CD4-positive, alpha-beta memory T cell (primary cell): ENCODE results near the gene DAAM1. TPM values are rescaled to one million over a fixed set of nuclear protein-coding genes. Genes with fewer than 3 reads are reported as not detected.
A peak's percentile ranks its signal among the peaks of the same experiment; 100 is the strongest.

ENCODE experiments used
- CTCF ChIA-PET: fragments of 350-600 bp; sonication (Branson Sonifier 250); formaldehyde crosslinking; loops from one replicate; lab custom pipeline; 2021; ENCODE audit warnings: inconsistent platforms; ENCODE audit not compliant: partially characterized antibody; lab: Charles Lee
- POLR2A ChIA-PET: fragments of 350-600 bp; sonication (Branson Sonifier 250); formaldehyde crosslinking; loops from one replicate; lab custom pipeline; 2021; ENCODE audit not compliant: partially characterized antibody; lab: Charles Lee
- DNase-seq, 5 donors: peaks; one replicate each; pipeline versions ENCODE4 v3.0.0 to v3.0.0-alpha.2; 2020 to 2022; ENCODE audit warnings: mixed read lengths in 1 of 5
- H3K27ac ChIP-seq: one replicate; pipeline ENCODE4 v1.7.0; 2013; ENCODE audit warnings: low read depth, low read length
- H3K27me3 ChIP-seq: 2 replicates; pipeline ENCODE4 v1.7.0; 2013; ENCODE audit warnings: mild to moderate bottlenecking, low read length, moderate library complexity; ENCODE audit not compliant: insufficient read depth
- H3K36me3 ChIP-seq: 2 replicates; pipeline ENCODE4 v1.7.0; 2013; ENCODE audit warnings: mild to moderate bottlenecking, low read length, moderate library complexity; ENCODE audit not compliant: insufficient read depth
- H3K4me1 ChIP-seq: 2 replicates; pipeline ENCODE4 v1.7.0; 2013; ENCODE audit warnings: mild to moderate bottlenecking, low read length, moderate library complexity; ENCODE audit not compliant: insufficient read depth
- H3K4me3 ChIP-seq, 2 donors: one replicate each; pipeline ENCODE4 v1.7.0; 2013; ENCODE audit warnings: low read length in 2 of 2, mild to moderate bottlenecking in 1 of 2
- H3K9me3 ChIP-seq, 2 donors: one replicate each; pipeline ENCODE4 v1.7.0; 2013; ENCODE audit warnings: low read length in 2 of 2, control low read depth in 1 of 2; ENCODE audit not compliant: control insufficient read depth in 1 of 2
- H3K27ac Mint-ChIP-seq, 7 donors: one replicate each; pipeline ENCODE4 v1.8.0; 2020 to 2021; ENCODE audit warnings: mixed read lengths in 7 of 7, mild to moderate bottlenecking in 6 of 7, inconsistent platforms in 3 of 7, moderate library complexity in 3 of 7
- H3K27me3 Mint-ChIP-seq, 2 donors: one replicate each; pipeline ENCODE4 v1.8.0; 2020 to 2021; ENCODE audit warnings: mixed read lengths in 2 of 2
- H3K36me3 Mint-ChIP-seq, 2 donors: one replicate each; pipeline ENCODE4 v1.8.0; 2020 to 2021; ENCODE audit warnings: mixed read lengths in 2 of 2, inconsistent platforms in 1 of 2, mild to moderate bottlenecking in 1 of 2
- H3K4me1 Mint-ChIP-seq, 4 donors: one replicate each; pipeline ENCODE4 v1.8.0; 2020 to 2021; ENCODE audit warnings: mixed read lengths in 4 of 4, mild to moderate bottlenecking in 1 of 4
- H3K4me3 Mint-ChIP-seq, 8 donors: one replicate each; pipeline ENCODE4 v1.8.0; 2020 to 2021; ENCODE audit warnings: mixed read lengths in 8 of 8, mild to moderate bottlenecking in 7 of 8, moderate library complexity in 6 of 8, inconsistent platforms in 3 of 8
- H3K9me3 Mint-ChIP-seq, 8 donors: one replicate each; pipeline ENCODE4 v1.8.0; 2020 to 2021; ENCODE audit warnings: mixed read lengths in 8 of 8, mild to moderate bottlenecking in 5 of 8, inconsistent platforms in 3 of 8, moderate library complexity in 1 of 8
- intact Hi-C: fragments of 100-400 bp; cut with micrococcal nuclease; formaldehyde crosslinking; loops from one replicate; pipeline ENCODE4 v1.15.1; 2023
- polyA plus RNA-seq, 2 donors: library from polyadenylated mRNA; unstranded; fragments of 300-500 nt; fragmentation: Illumina TruSeq; gene quantifications; one replicate each; pipeline ENCODE4 v1.2.3, GENCODE V29; 2021
- total RNA-seq, 2 experiments: library from RNA; stranded (reverse); gene quantifications; one replicate each; pipeline ENCODE4 v1.2.3, GENCODE V29; 2021

DAAM1 gene
- total and polyA plus RNA-seq, 4 experiments from 2014 or later, result 5.4 to 25.6 (median 20.0) TPM

GRCh38 chr14:59204305-59204704 lies 15.8 kb downstream of the DAAM1 start:
- Histone ChIP-seq H3K36me3 (no peaks in the 10 kb centered on the region), H3K27me3 (no peaks in the 10 kb centered on the region), H3K4me3 (no peak overlapping the region), H3K9me3 (no peaks in the 10 kb centered on the region), H3K27ac (no peak overlapping the region), H3K4me1 (no peaks in the 10 kb centered on the region)
- CTCF ChIA-PET, result no interaction called here
- Mint-ChIP-seq H3K4me1 (peaks cover 4 to 18% (median 8%) of the 10 kb centered on the region in 4 donors), H3K27ac (no peak overlapping the region), H3K9me3 (no peaks in the 10 kb centered on the region), H3K36me3 (peaks cover 0 to 8% of the 10 kb centered on the region in 2 donors), H3K27me3 (no peaks in the 10 kb centered on the region), H3K4me3 (no peak overlapping the region)
- no peak for DNase-seq
- intact Hi-C loops, result no loop called here
- POLR2A ChIA-PET, result interaction anchor here (0.5 kb wide), 1 partner anchor 52 kb away, joined by 3 read pairs; no protein-coding TSS in a partner anchor

- DNase-seq, result no peak
- intact Hi-C loops, result no loop called here
Measured at GRCh38 chr14:59206892-59207291, 18.4 kb downstream of the DAAM1 start.

GRCh38 chr14:59207506-59207933 lies 19.1 kb downstream of the DAAM1 start:
- Mint-ChIP-seq H3K4me3 (no peak overlapping the region), H3K36me3 (peaks cover 0 to 8% of the 10 kb centered on the region in 2 donors), H3K27ac (no peak overlapping the region), H3K4me1 (peaks cover 0 to 18% (median 7%) of the 10 kb centered on the region in 4 donors), H3K9me3 (no peaks in the 10 kb centered on the region), H3K27me3 (no peaks in the 10 kb centered on the region)
- Histone ChIP-seq H3K27ac (no peak overlapping the region), H3K4me1 (no peaks in the 10 kb centered on the region), H3K4me3 (no peak overlapping the region), H3K27me3 (no peaks in the 10 kb centered on the region), H3K9me3 (no peaks in the 10 kb centered on the region), H3K36me3 (no peaks in the 10 kb centered on the region)
- ChIA-PET CTCF (no interaction called here), POLR2A (no interaction called here)
- intact Hi-C loops, result no loop called here
- DNase-seq, result no peak

More at GRCh38 chr14:59206892-59207291, 18.4 kb downstream of the DAAM1 start:
- Mint-ChIP-seq H3K9me3 (no peaks in the 10 kb centered on the region), H3K27ac (no peak overlapping the region), H3K27me3 (no peaks in the 10 kb centered on the region), H3K36me3 (peaks cover 0 to 8% of the 10 kb centered on the region in 2 donors), H3K4me1 (peaks cover 3 to 20% (median 11%) of the 10 kb centered on the region in 4 donors), H3K4me3 (no peak overlapping the region)
- Histone ChIP-seq H3K4me3 (no peak overlapping the region), H3K36me3 (no peaks in the 10 kb centered on the region), H3K9me3 (no peaks in the 10 kb centered on the region), H3K27ac (no peak overlapping the region), H3K4me1 (no peaks in the 10 kb centered on the region), H3K27me3 (no peaks in the 10 kb centered on the region)
- POLR2A ChIA-PET, result no interaction called here
- CTCF ChIA-PET, result no interaction called here

- peaks cover 0 to 8% of the 10 kb centered on the region in 2 donors for H3K36me3 Mint-ChIP-seq
- CTCF ChIA-PET, result no interaction called here
- Histone ChIP-seq H3K4me3 (no peak overlapping the region), H3K4me1 (no peaks in the 10 kb centered on the region), H3K36me3 (no peaks in the 10 kb centered on the region), H3K9me3 (no peaks in the 10 kb centered on the region), H3K27ac (no peak overlapping the region), H3K27me3 (no peaks in the 10 kb centered on the region)
- no peaks in the 10 kb centered on the region for H3K27me3 Mint-ChIP-seq
- no peaks in the 10 kb centered on the region for H3K9me3 Mint-ChIP-seq
- POLR2A ChIA-PET, result no interaction called here
- intact Hi-C loops, result no loop called here
- no peak for DNase-seq
- H3K27ac Mint-ChIP-seq, result peak overlapping the region in 1 of 7 donors; percentile 7
- no peak overlapping the region for H3K4me3 Mint-ChIP-seq
- peaks cover 0 to 18% (median 5%) of the 10 kb centered on the region in 4 donors for H3K4me1 Mint-ChIP-seq
Measured at GRCh38 chr14:59208224-59208814, 19.9 kb downstream of the DAAM1 start.

GRCh38 chr14:59208954-59209353 lies 20.5 kb downstream of the DAAM1 start:
- H3K9me3 ChIP-seq, result no peaks in the 10 kb centered on the region
- CTCF ChIA-PET, result no interaction called here

GRCh38 chr14:59210621-59211020 lies 22.2 kb downstream of the DAAM1 start:
- Mint-ChIP-seq H3K4me1 (peaks cover 6 to 15% (median 8%) of the 10 kb centered on the region in 4 donors), H3K4me3 (no peak overlapping the region), H3K27ac (peak overlapping the region in 1 of 7 donors; percentile 12), H3K36me3 (peaks cover 0 to 8% of the 10 kb centered on the region in 2 donors), H3K9me3 (no peaks in the 10 kb centered on the region), H3K27me3 (no peaks in the 10 kb centered on the region)
- Histone ChIP-seq H3K27me3 (no peaks in the 10 kb centered on the region), H3K4me1 (no peaks in the 10 kb centered on the region), H3K9me3 (no peaks in the 10 kb centered on the region), H3K36me3 (no peaks in the 10 kb centered on the region), H3K4me3 (no peak overlapping the region), H3K27ac (no peak overlapping the region)
- DNase-seq, result no peak
- intact Hi-C loops, result no loop called here
- CTCF ChIA-PET, result no interaction called here
- POLR2A ChIA-PET, result no interaction called here

More at GRCh38 chr14:59208954-59209353, 20.5 kb downstream of the DAAM1 start:
- Histone ChIP-seq H3K4me1 (no peaks in the 10 kb centered on the region), H3K27ac (no peak overlapping the region), H3K4me3 (no peak overlapping the region), H3K36me3 (no peaks in the 10 kb centered on the region), H3K27me3 (no peaks in the 10 kb centered on the region)
- POLR2A ChIA-PET, result no interaction called here
- no peaks in the 10 kb centered on the region for H3K27me3 Mint-ChIP-seq
- H3K36me3 Mint-ChIP-seq, result peaks cover 0 to 8% of the 10 kb centered on the region in 2 donors
- no peak overlapping the region for H3K4me3 Mint-ChIP-seq
- no peaks in the 10 kb centered on the region for H3K9me3 Mint-ChIP-seq
- intact Hi-C loops, result no loop called here
- no peak overlapping the region for H3K27ac Mint-ChIP-seq
- H3K4me1 Mint-ChIP-seq, result peaks cover 2 to 18% (median 5%) of the 10 kb centered on the region in 4 donors
- no peak for DNase-seq

GRCh38 chr14:59213368-59214315 lies 25.2 kb downstream of the DAAM1 start:
- ChIA-PET POLR2A (interaction anchor here (0.8 kb wide), 1 partner anchor 25 kb away, joined by 3 read pairs; the partner anchor contains the start of gene DAAM1), CTCF (interaction anchor here (1.1 kb wide), 1 partner anchor 13 kb away, joined by 5 read pairs; no protein-coding TSS in a partner anchor)
- DNase-seq, result no peak
- peaks cover 0 to 5% of the 10 kb centered on the region in 2 donors for H3K36me3 Mint-ChIP-seq
- no peaks in the 10 kb centered on the region for H3K27me3 Mint-ChIP-seq
- H3K9me3 ChIP-seq, result no peaks in the 10 kb centered on the region
- no peak overlapping the region for H3K27ac ChIP-seq
- H3K4me3 Mint-ChIP-seq, result no peak overlapping the region
- no peaks in the 10 kb centered on the region for H3K36me3 ChIP-seq
- H3K4me1 Mint-ChIP-seq, result peaks cover 6 to 18% (median 10%) of the 10 kb centered on the region in 4 donors
- H3K4me1 ChIP-seq, result no peaks in the 10 kb centered on the region
- H3K27ac Mint-ChIP-seq, result peak overlapping the region in 1 of 7 donors; percentile 41
- H3K4me3 ChIP-seq, result no peak overlapping the region
- intact Hi-C loops, result no loop called here
- H3K27me3 ChIP-seq, result no peaks in the 10 kb centered on the region
- H3K9me3 Mint-ChIP-seq, result no peaks in the 10 kb centered on the region
